ENCODE results near the gene RABL2B.
"Not testable (repeated sequence)": the region's sequence is repeated elsewhere in the genome, so short reads cannot be mapped to it uniquely, and the experiment has no call there.

RABL2B gene

DNA sequence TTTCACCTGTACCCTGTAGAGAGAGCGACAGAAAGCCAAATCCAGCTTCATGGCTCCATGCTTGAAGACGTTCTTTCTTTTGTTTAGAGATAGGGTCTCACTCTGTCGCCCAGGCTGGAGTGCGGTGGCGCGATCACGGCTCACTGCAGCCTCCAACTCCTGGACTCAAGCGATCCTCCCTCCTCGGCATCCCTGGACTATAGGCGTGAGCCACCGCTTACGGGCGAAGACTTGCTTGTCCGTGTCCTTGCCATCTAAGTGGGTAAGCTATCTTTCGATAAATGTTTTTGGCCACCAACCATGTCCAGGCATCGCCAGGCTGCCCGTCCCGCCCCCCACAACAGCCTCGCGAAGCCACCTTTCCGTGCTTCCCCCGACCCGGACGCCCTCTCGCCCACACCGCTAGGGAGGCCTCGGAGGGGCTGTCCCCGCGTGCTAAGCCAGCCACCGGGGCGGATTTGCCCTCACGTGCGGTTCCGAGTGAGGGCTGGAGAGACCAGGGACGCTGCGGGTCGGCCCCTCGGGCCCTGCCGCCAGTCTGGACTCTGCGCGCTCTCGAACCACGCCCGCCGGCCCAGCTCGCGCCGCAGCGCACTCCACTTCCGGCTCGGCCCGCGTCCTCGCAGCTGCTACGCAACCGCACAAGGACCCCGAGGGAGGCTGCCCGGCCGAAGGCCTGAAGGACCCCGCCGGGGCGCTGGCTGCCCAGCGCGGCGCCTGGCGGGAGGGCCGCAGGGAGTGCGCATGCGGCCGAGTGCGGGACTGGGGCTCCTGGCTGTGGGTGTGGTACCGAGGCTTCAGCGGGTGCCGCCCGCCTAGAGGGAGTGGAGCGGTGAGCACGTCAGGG, at the start of gene RABL2B:
RABL2B (minus strand) TSS at position 604 of the 847 bp plus-strand sequence. CDS start 1,342 bp downstream, outside the sequence.
- DNase-seq (ENCODE audit: low read depth), result peak; percentile 79
- peak within 1 kb of the TSS; percentile 55 for H3K4me3 ChIP-seq (ENCODE audit: control insufficient read depth, low read depth, low read length)

DNA sequence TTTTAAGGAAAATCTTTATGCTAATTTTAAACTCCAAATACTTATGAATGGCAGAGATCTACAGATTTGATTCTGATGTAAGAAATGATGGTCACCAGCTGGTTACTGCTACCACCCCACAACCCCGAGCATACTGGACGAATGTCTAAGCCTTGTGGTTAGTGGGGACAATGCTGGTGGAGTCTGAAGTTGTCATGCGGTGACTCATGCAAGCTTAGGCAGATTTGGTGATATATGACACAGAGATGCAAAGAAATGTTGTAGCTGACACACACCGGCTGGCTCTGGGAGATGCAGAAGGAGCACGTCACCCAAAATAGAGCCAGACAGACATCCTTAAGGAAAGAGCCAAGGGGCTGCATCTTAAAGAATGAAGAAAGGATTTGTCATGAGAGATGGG, 3.5 kb upstream of the RABL2B start:
- DNase-seq (ENCODE audit: low read depth); H3K4me3 ChIP-seq (ENCODE audit: control insufficient read depth, low read depth, low read length): not testable (repeated sequence)

DNA sequence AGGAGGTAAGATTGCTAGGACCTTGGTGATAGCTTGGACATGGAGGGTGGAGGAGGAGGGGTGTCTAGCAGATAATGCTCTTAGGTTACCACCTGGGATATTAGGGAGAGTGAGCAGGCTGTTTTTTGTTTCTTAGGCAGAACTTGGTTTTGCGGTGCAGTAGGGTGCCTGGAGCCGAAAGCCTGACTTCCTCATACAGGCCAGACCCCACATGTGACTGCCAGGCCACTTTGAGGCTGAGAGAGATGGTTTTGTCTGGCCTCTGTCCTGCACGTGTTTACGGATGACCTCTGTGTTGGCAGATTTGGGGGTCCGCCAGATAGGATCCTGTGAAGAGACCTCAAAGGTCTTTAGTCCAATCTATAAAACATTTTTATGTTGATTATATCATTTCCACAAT, 1.9 kb upstream of the RABL2B start:
- not testable (repeated sequence) for H3K4me3 ChIP-seq (ENCODE audit: control insufficient read depth, low read depth, low read length); DNase-seq (ENCODE audit: low read depth)

DNA sequence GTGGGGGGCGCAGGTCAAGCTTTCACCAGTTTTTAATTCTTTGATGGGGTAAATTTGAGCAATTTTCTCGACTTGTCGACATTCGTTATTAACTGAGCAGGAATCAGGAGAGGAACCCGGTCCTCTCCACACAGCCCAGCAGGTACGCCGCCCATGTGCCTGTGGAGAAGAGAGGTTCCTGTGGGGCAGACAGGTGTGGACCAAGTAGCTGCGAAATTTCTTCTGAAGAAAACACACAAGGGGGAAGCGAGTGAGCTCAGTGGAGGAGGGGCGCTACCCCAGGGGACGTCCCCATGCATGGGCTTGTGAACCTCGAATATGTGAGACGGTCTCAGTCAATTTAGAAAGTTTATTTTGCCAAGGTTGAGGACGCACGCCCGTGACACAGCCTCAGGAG, 442 bp upstream of the RABL2B start:
- not testable (repeated sequence) for DNase-seq (ENCODE audit: low read depth)
- peak overlapping the region; percentile 55 for H3K4me3 ChIP-seq (ENCODE audit: control insufficient read depth, low read depth, low read length)

DNA sequence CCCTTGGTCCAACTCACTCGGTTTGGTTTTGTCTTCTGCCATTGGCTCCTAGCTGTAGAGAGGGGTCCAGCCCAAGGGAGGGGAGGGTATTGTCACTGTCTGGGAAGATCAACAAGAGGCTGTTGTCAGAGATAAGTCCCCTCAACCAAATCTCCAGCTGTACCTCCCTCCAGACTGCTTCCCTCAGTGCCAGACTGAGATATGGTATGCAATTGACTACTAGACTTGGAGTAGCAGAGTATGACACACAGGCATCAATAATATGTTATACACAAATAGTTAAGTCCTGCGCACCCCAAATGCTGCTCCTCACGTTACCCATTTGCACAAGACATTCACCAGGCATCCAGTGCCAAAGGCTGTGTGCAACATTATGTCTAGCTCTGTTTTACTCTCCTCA, 1.2 kb downstream of the RABL2B start:
- not testable (repeated sequence) for DNase-seq (ENCODE audit: low read depth); H3K4me3 ChIP-seq (ENCODE audit: control insufficient read depth, low read depth, low read length)

DNA sequence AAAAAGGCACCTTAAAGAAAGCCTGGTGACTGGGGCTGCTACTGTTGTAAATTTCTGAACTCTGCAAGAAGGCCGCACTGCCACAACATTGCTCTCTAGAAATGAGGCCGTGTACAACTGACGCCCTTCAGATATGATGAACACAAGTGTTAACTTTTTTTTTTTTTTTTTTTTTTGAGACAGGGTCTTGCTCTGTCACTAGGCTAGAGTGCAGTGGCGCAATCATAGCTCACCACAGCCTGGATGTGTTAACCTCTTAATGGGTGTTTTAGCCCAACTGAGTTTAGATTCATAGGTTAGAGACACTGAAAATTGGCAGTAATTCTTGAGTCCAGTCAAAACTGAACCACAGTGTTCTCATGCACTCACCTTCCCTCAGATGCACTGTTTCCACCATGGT, 3.2 kb downstream of the RABL2B start:
- H3K4me3 ChIP-seq (ENCODE audit: control insufficient read depth, low read depth, low read length); DNase-seq (ENCODE audit: low read depth): not testable (repeated sequence)

DNA sequence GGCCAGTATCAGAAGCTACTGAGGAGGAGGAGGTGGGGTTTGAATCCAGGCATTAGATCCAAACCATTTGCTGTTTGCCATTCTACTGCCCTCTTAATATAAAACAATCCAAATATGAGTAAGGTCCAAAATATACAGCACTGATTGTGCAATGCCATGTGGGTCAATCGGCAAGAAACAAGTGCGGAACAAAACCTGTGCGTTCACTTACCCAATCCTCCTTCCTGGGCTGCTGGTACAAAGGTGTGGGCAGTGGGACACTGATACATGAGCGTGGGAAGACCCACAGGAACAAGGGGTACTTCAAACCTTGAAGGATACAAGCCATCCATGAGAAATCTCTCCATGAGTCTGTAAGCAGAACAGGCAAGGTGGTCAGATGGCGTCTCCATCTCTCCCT, 5.8 kb downstream of the RABL2B start:
- H3K4me3 ChIP-seq (ENCODE audit: control insufficient read depth, low read depth, low read length); DNase-seq (ENCODE audit: low read depth): not testable (repeated sequence)

DNA sequence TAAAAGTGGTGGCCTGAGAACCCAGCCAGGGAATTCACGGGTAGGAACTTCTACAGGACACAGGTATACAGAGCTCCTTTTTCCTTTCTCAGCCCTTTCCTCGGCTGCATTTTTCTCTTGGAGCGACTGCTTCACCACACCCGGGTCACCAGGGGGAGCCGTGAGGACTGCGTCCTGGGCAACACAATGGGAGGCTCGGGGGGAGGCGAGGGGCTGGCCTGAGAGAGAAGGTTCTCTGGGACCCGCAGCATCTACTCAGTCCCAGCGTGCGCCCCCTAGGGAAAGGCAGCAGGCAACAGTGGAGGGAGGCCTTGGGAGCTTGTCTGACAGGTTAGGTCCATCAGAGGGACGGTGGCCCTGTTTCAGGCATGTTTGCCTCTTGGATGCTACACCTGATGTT, 8.3 kb downstream of the RABL2B start:
- peak; percentile 32 for DNase-seq (ENCODE audit: low read depth)
- H3K4me3 ChIP-seq (ENCODE audit: control insufficient read depth, low read depth, low read length), result not testable (repeated sequence)
- TF ChIP-seq, protein P1, sequence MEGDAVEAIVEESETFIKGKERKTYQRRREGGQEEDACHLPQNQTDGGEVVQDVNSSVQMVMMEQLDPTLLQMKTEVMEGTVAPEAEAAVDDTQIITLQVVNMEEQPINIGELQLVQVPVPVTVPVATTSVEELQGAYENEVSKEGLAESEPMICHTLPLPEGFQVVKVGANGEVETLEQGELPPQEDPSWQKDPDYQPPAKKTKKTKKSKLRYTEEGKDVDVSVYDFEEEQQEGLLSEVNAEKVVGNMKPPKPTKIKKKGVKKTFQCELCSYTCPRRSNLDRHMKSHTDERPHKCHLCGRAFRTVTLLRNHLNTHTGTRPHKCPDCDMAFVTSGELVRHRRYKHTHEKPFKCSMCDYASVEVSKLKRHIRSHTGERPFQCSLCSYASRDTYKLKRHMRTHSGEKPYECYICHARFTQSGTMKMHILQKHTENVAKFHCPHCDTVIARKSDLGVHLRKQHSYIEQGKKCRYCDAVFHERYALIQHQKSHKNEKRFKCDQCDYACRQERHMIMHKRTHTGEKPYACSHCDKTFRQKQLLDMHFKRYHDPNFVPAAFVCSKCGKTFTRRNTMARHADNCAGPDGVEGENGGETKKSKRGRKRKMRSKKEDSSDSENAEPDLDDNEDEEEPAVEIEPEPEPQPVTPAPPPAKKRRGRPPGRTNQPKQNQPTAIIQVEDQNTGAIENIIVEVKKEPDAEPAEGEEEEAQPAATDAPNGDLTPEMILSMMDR (conservative IDR thresholded peaks at IDR 0.05; ENCODE audit: control insufficient read depth, insufficient read depth, low read depth, low read length), result peak; percentile 37

DNA sequence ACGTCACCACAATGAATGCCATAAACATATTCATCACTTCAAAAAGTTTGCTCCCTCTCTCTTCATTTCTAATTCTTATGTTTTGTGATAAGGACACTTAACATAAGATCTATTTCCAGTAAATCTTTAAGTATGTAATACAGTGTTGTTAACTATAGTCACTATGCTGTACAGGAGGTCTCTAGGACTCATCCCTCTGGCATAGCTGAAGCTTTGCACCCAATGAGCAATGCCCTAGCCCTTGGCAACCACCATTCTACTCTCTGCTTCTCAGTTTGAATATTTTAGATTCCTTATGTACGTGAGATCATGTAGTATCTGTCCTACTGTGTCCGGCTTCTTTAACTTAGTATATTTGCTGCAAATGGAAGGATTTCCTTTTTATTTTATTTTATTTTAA, 19.1 kb downstream of the RABL2B start:
- H3K4me3 ChIP-seq (ENCODE audit: control insufficient read depth, low read depth, low read length); DNase-seq (ENCODE audit: low read depth): not testable (repeated sequence)

DNA sequence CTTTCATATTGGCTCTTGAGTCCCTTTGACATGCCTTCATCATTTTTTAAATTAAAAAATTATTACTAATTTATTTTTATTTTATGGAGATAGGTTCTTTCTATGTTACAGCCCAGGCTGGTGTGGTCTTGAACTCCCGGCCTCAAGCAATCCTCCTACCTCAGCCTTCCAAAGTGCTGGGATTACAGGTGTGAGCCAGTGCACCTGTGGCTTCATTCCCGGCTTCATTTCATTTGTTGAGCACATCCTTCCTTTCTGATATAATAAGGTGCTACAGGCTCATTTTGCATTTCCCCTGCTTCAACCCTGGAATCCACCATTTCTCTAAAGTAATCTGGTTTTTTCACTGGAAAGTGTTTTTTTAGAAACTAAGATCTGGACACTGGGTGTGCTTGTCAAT, 21.6 kb downstream of the RABL2B start:
- DNase-seq (ENCODE audit: low read depth); H3K4me3 ChIP-seq (ENCODE audit: control insufficient read depth, low read depth, low read length): not testable (repeated sequence)

DNA sequence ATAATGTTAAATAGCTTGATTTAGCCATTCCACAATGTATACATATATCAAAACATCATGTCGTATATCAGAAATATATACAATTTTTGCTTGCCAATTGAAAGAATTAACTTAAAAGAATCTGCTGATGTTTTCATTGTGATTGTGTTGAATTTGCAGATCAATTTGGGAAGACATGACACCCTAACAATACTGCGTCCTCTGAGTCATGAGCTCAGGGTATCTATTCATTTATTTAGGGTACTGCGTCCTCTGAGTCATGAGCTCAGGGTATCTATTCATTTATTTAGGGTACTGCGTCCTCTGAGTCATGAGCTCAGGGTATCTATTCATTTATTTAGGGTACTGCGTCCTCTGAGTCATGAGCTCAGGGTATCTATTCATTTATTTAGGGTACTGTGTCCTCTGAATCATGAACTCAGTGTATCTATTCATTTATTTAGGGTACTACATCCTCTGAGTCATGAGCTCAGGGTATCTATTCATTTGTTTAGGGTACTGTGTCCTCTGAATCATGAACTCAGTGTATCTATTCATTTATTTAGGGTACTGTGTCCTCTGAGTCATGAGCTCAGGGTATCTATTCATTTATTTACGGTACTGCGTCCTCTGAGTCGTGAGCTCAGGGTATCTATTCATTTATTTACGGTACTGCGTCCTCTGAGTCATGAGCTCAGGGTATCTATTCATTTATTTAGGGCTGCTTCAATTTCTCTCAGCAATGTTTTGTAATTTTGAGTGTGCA, 23.7 kb downstream of the RABL2B start:
- DNase-seq (ENCODE audit: low read depth), result peak; percentile 73

DNA sequence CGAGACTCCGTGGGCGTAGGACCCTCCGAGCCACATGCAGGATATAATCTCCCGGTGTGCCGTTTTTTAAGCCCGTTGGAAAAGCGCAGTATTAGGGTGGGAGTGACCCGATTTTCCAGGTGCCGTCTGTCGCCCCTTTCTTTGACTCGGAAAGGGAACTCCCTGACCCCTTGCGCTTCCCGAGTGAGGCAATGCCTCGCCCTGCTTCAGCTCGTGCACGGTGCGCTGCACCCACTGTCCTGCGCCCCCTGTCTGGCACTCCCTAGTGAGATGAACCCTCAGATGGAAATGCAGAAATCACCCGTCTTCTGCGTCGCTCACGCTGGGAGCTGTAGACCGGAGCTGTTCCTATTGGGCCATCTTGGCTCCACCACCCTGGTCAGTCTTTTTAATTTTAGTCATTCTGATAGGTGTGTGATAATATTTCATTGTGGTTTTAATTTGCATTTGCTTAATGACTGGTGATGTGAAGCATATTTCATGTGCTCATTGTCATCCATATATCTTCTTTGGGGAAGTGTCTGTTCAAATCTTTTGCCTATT, 26.4 kb downstream of the RABL2B start:
- DNase-seq (ENCODE audit: low read depth), result peak; percentile 41
- TF ChIP-seq, protein P1 (conservative IDR thresholded peaks at IDR 0.05; ENCODE audit: control insufficient read depth, insufficient read depth, low read depth, low read length), result peak; percentile 16
- H3K4me3 ChIP-seq (ENCODE audit: control insufficient read depth, low read depth, low read length), result peak overlapping the region; percentile 56

More for the DNA sequence above, 23.7 kb downstream of the RABL2B start:
- not testable (repeated sequence) for H3K4me3 ChIP-seq (ENCODE audit: control insufficient read depth, low read depth, low read length)

DNA sequence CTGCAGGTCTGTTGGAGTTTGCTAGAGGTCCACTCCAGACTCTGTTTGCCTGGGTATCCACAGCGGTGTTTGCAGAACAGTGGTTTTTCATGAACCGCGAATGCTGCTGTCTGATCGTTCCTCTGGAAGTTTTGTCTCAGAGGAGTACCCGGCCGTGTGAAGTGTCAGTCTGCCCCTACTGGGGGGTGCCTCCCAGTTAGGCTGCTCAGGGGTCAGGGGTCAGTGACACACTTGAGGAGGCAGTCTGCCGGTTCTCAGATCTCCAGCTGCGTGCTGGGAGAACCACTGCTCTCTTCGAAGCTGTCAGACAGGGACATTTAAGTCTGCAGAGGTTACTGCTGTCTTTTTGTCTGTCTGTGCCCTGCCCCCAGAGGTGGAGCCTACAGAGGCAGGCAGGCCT, 27.0 kb downstream of the RABL2B start:
- not testable (repeated sequence) for H3K4me3 ChIP-seq (ENCODE audit: control insufficient read depth, low read depth, low read length); DNase-seq (ENCODE audit: low read depth)

DNA sequence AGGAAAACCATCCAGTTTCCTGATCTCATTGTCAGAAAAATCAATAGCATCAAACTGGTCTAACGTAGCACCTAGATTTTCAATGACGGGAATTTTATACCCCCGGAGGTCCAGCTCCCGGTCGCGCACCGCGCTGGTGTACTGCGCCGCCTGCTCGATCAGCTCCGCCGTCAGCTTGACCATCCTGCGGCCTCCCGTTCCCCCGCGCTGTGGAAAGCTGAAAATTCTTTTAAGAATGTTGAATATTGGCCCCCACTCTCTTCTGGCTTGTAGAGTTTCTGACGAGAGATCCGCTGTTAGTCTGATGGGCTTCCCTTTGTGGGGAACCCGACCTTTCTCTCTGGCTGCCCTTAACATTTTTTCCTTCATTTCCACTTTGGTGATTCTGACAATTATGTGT, 28.2 kb downstream of the RABL2B start:
- DNase-seq (ENCODE audit: low read depth), result not testable (repeated sequence)

DNA sequence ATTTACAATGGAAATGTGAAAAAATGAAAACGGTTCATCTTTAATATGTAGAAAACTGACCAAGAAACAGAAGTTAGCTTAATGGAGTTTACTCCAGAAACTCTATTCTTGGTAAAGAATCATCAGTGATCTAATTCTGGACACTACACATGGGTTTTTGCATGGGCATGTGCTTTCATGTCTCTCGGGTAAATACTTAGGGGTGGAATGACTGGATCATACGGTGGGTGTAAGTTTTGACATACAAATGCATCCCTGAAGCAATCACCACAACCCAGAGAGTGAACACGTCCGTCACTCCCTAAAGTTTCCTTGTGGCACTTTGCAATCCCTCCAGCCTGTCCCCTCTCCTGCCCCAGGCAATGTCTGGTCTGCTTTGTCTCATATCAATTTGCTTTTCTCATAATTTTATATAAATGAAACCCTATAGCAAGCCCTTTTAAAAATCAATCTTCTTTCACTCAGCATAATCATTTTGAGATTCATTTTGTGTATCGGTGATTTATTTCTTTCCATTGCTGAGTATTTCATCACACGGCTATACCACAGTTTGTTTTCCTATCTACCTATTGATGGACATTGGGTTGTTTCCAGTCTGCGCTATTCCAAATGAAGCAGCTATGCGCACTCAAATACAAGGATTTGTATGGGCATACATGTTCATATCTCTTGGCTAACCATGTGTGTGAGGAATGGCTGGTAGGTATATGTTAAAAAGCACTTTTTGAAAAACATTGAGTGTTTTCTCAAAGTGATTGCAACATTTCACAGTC, 33.9 kb downstream of the RABL2B start:
- DNase-seq (ENCODE audit: low read depth); H3K4me3 ChIP-seq (ENCODE audit: control insufficient read depth, low read depth, low read length): not testable (repeated sequence)

More for the DNA sequence above, 28.2 kb downstream of the RABL2B start:
- H3K4me3 ChIP-seq (ENCODE audit: control insufficient read depth, low read depth, low read length), result not testable (repeated sequence)
